Bronchial epithelial cell (primary cell): ENCODE measurements around the gene SLC2A3. TPM values are rescaled to one million over a fixed set of nuclear protein-coding genes. Genes with fewer than 3 reads are reported as not detected.

Experiments
- DNase-seq: peaks from one replicate; pipeline ENCODE4 v3.0.0-alpha.2; 2010; ENCODE audit warnings: low read depth
- FAIRE-seq: peaks from 2 replicates; lab custom pipeline; 2011; peaks lifted over from hg19 to GRCh38; lab: Jason Lieb, UNC
- H3K27me3 ChIP-seq: 2 replicates; pipeline ENCODE4 v1.5.1; 2011; ENCODE audit warnings: low read length; ENCODE audit not compliant: control insufficient read depth, insufficient read depth
- H3K36me3 ChIP-seq: 2 replicates; pipeline ENCODE4 v1.5.1; 2011; ENCODE audit warnings: low read length; ENCODE audit not compliant: control insufficient read depth, insufficient read depth
- H3K4me3 ChIP-seq: 2 replicates; pipeline ENCODE4 v1.5.1; 2011; ENCODE audit warnings: mild to moderate bottlenecking, low read depth, low read length, control low read depth
- total RNA-seq: library from RNA; depleted of rRNA; stranded (reverse); fragments of >200 nt; gene quantifications from 2 replicates; pipeline ENCODE4 v1.2.1, GENCODE V29; 2014
- TF ChIP-seq, protein P1 (sequence below): IDR thresholded peaks from 2 replicates; pipeline ENCODE4 v1.5.1; 2011; ENCODE audit warnings: mild to moderate bottlenecking, moderate library complexity, low read length, control low read depth, inconsistent platforms; ENCODE audit not compliant: insufficient read depth, severe bottlenecking

Gene SLC2A3
- total RNA-seq, 1 donor from 2014 or later: 10.5 TPM

DNA sequence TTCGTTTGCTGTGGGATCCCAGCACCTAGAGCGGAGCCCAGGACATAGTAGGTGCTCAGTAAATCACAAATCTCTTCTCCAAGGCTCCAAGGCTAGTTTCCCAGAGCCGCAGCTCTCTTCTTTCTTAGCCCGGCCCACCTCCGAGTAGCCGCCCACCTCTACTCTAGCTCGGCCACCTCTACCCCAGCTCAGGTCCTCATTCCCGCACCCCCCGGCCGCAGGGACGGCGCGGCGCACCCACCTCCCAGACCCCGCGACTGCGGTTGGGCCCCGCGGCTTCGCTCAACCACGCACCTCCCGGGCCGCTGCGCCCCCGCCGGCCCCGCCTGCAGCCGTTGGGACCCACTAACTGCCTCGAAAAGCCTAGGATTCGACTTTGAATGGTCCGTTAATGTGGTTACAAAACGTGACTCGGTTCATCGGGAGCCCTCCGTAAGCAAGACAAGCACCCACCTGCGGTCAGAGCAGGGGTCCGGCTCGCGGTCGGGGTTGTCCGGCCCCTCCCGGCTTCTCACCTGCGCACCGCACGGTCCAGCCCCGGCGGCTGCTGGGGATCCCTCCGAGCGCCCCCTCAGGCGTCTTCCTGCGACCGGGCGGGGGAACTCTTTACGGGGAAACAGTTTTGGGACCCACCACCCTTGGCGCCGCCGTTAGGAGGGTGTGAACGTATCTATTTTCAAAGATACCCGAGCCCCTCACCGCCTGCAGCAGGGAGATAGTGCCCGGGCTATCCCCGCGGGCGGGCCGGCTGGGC is 63.2 kb downstream of the SLC2A3 start, which contains the start of gene SLC2A14:
Gene SLC2A14, minus strand, starts transcription at position 350 of the 754 bp plus-strand sequence. CDS start 3,035 bp downstream, outside the sequence.
- no peak for FAIRE-seq
- TF ChIP-seq, protein P1, sequence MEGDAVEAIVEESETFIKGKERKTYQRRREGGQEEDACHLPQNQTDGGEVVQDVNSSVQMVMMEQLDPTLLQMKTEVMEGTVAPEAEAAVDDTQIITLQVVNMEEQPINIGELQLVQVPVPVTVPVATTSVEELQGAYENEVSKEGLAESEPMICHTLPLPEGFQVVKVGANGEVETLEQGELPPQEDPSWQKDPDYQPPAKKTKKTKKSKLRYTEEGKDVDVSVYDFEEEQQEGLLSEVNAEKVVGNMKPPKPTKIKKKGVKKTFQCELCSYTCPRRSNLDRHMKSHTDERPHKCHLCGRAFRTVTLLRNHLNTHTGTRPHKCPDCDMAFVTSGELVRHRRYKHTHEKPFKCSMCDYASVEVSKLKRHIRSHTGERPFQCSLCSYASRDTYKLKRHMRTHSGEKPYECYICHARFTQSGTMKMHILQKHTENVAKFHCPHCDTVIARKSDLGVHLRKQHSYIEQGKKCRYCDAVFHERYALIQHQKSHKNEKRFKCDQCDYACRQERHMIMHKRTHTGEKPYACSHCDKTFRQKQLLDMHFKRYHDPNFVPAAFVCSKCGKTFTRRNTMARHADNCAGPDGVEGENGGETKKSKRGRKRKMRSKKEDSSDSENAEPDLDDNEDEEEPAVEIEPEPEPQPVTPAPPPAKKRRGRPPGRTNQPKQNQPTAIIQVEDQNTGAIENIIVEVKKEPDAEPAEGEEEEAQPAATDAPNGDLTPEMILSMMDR: no peak

DNA sequence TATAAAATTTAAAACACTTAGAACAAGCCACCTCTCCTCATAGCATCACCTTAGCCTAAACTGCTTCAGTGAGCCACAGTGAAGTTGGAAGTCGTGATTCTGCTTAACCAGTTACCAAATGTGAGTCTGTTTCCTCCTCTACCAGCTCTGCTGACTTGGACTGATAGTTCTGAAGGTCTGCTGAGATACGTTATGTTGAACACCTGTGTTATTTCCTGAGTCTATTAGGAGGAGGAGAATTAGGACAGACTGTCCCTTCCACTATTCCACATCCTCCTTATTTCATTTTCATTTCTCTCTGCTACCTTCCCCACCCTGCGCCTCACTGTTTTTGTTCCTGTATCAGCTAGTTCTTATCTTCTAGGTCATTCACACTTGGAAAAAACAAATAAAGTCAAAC is 65.7 kb downstream of the SLC2A3 start:
- TF ChIP-seq, protein P1: no peak
- Histone ChIP-seq H3K36me3 (no peaks in the 10 kb centered on the region), H3K4me3 (no peak overlapping the region), H3K27me3 (no peaks in the 10 kb centered on the region)
- FAIRE-seq (no peak), DNase-seq (no peak)

More for the DNA sequence above, 63.2 kb downstream of the SLC2A3 start, which contains the start of gene SLC2A14:
- DNase-seq: no peak
- Histone ChIP-seq H3K27me3 (no peaks in the 10 kb centered on the region), H3K4me3 (no peak within 1 kb of the TSS), H3K36me3 (no peaks in the 10 kb centered on the region)

Other genes with a start within 250 kb of the SLC2A3 start
- not detected in 2 replicates for gene GDF3, start 240.4 kb downstream of the SLC2A3 start, total RNA-seq
- gene DPPA3, start 224.8 kb downstream of the SLC2A3 start, total RNA-seq: not detected in 2 replicates
- not detected in 2 replicates for gene CLEC4C, start 188.8 kb downstream of the SLC2A3 start, total RNA-seq
- not detected in 2 replicates for gene NANOGNB, start 171.0 kb downstream of the SLC2A3 start, total RNA-seq
- not detected in 2 replicates for gene NANOG, start 146.8 kb downstream of the SLC2A3 start, total RNA-seq
- not detected in 2 replicates for gene SLC2A14, start 63.3 kb downstream of the SLC2A3 start, total RNA-seq
- gene FOXJ2, start 96.5 kb upstream of the SLC2A3 start, total RNA-seq: 3.4 and 5.1 TPM in 2 replicates
- not detected in 2 replicates for gene C3AR1, start 130.2 kb upstream of the SLC2A3 start, total RNA-seq
- 30.1 and 54.0 TPM in 2 replicates for gene NECAP1, start 146.1 kb upstream of the SLC2A3 start, total RNA-seq
- 0.53 TPM in 1 of 2 replicates, not detected in the other for gene CLEC4A, start 187.4 kb upstream of the SLC2A3 start, total RNA-seq
- gene ZNF705A, start 220.8 kb upstream of the SLC2A3 start, total RNA-seq: not detected in 2 replicates